ENCODE results near the gene GABARAPL1.
"Not testable (repeated sequence)": the region's sequence is repeated elsewhere in the genome, so short reads cannot be mapped to it uniquely, and the experiment has no call there.

The GABARAPL1 gene

GRCh38 chr12:10196210-10196609 lies 16.5 kb upstream of the GABARAPL1 start:
- Histone ChIP-seq H3K4me3 (ENCODE audit: low read depth, low read length) (no peak overlapping the region), H3K27ac (ENCODE audit: extremely low read depth, low read depth, low read length) (no peak overlapping the region), H3K4me1 (ENCODE audit: control insufficient read depth, insufficient read depth, low read length) (no peaks in the 10 kb centered on the region), H3K36me3 (ENCODE audit: control insufficient read depth in 2 of 2, insufficient read depth in 1 of 2, low read length in 2 of 2) (no peaks in the 10 kb centered on the region), H3K9me3 (ENCODE audit: control insufficient read depth, insufficient read depth, low read depth, low read length) (no peaks in the 10 kb centered on the region)
- TF ChIP-seq ZNF132 (tag by site-specific recombination; IDR thresholded peaks at IDR 0.05; ENCODE audit: borderline replicate concordance), result no peak
- TF ChIP-seq GLI2 (tag by site-specific recombination; IDR thresholded peaks at IDR 0.05; ENCODE audit: borderline replicate concordance, low read depth), result no peak
- TF ChIP-seq TCF7L2 (IDR thresholded peaks at IDR 0.05; ENCODE audit: borderline replicate concordance, low read depth, low read length), result no peak
- no peak for TF ChIP-seq ZNF704 (tag by site-specific recombination; IDR thresholded peaks at IDR 0.05)
- TF ChIP-seq ZNF138 (tag by site-specific recombination; IDR thresholded peaks at IDR 0.05; ENCODE audit: borderline replicate concordance), result no peak
- TF ChIP-seq ZNF548 (tag by site-specific recombination; IDR thresholded peaks at IDR 0.05), result no peak
- TF ChIP-seq KLF10 (tag by site-specific recombination; IDR thresholded peaks at IDR 0.05), result no peak
- no peak for TF ChIP-seq ZNF768 (tag by site-specific recombination; IDR thresholded peaks at IDR 0.05)
- TF ChIP-seq ZIC2 (tag by site-specific recombination; IDR thresholded peaks at IDR 0.05), result no peak
- TF ChIP-seq ZNF600 (tag by site-specific recombination; IDR thresholded peaks at IDR 0.05), result no peak
- TF ChIP-seq ZNF560 (tag by site-specific recombination; IDR thresholded peaks at IDR 0.05; ENCODE audit: borderline replicate concordance), result no peak
- no peak for TF ChIP-seq ZBTB44 (tag by site-specific recombination; IDR thresholded peaks at IDR 0.05)
- TF ChIP-seq ZNF580 (tag by site-specific recombination; IDR thresholded peaks at IDR 0.05), result no peak
- TF ChIP-seq ZNF214 (tag by site-specific recombination; IDR thresholded peaks at IDR 0.05; ENCODE audit: borderline replicate concordance), result no peak
- no peak for TF ChIP-seq ZBTB21 (tag by site-specific recombination; IDR thresholded peaks at IDR 0.05)
- ChIA-PET POLR2A (no interaction called here), CTCF (interaction anchor here (0.8 to 1.5 kb wide), 3 partner anchors 8 to 43 kb away, joined by 3 read pairs; no protein-coding TSS in a partner anchor)

GRCh38 chr12:10197879-10198278 lies 14.8 kb upstream of the GABARAPL1 start:
- CTCF ChIA-PET, result no interaction called here
- Histone ChIP-seq H3K36me3 (ENCODE audit: control insufficient read depth in 2 of 2, insufficient read depth in 1 of 2, low read length in 2 of 2) (no peaks in the 10 kb centered on the region), H3K27ac (ENCODE audit: extremely low read depth, low read depth, low read length) (no peak overlapping the region), H3K4me3 (ENCODE audit: low read depth, low read length) (no peak overlapping the region), H3K9me3 (ENCODE audit: control insufficient read depth, insufficient read depth, low read depth, low read length) (no peaks in the 10 kb centered on the region), H3K4me1 (ENCODE audit: control insufficient read depth, insufficient read depth, low read length) (no peaks in the 10 kb centered on the region)
- POLR2A ChIA-PET, result no interaction called here
- no peak for TF ChIP-seq ZBTB20 (tag by site-specific recombination; IDR thresholded peaks at IDR 0.05)
- no peak for TF ChIP-seq ZNF701 (tag by site-specific recombination; IDR thresholded peaks at IDR 0.05)
- no peak for TF ChIP-seq ZNF280C (tag by site-specific recombination; IDR thresholded peaks at IDR 0.05)
- TF ChIP-seq MYNN (tag by site-specific recombination; IDR thresholded peaks at IDR 0.05; ENCODE audit: borderline replicate concordance), result no peak

GRCh38 chr12:10204495-10204894 lies 8.2 kb upstream of the GABARAPL1 start:
- POLR2A ChIA-PET, result not testable (repeated sequence)

More at GRCh38 chr12:10204495-10204894, 8.2 kb upstream of the GABARAPL1 start:
- H3K4me3 ChIP-seq (ENCODE audit: low read depth, low read length); H3K9me3 ChIP-seq (ENCODE audit: control insufficient read depth, insufficient read depth, low read depth, low read length); H3K4me1 ChIP-seq (ENCODE audit: control insufficient read depth, insufficient read depth, low read length); H3K27ac ChIP-seq (ENCODE audit: extremely low read depth, low read depth, low read length); CTCF ChIA-PET; H3K36me3 ChIP-seq (ENCODE audit: control insufficient read depth in 2 of 2, insufficient read depth in 1 of 2, low read length in 2 of 2): not testable (repeated sequence)

Measured in HEK293 (cell line).